SJSA1 (cell line): ENCODE results near the gene ITPR2. TPM values are rescaled to one million over a fixed set of nuclear protein-coding genes. Genes with fewer than 3 reads are reported as not detected.

Experiments
- DNase-seq, 2 experiments: peaks; one replicate each; pipeline ENCODE4 v3.0.0-alpha.2; 2015 to 2020; ENCODE audit warnings: low spot score in 2 of 2, low read depth in 1 of 2
- H3K27ac ChIP-seq: fragments of 250-450 bp; sonication (Bioruptor Pico); 2 replicates; pipeline ENCODE4 v1.5.1; 2020; ENCODE audit warnings: mild to moderate bottlenecking, moderate library complexity
- H3K27me3 ChIP-seq: fragments of 250-450 bp; sonication (Bioruptor Pico); replicated peaks from 2 replicates; pipeline ENCODE4 v1.5.1; 2020; ENCODE audit warnings: mild to moderate bottlenecking, moderate library complexity
- H3K36me3 ChIP-seq: fragments of 250-450 bp; sonication (Bioruptor Pico); 2 replicates; pipeline ENCODE4 v1.5.1; 2020; ENCODE audit warnings: mild to moderate bottlenecking
- H3K4me1 ChIP-seq: fragments of 250-450 bp; sonication (Bioruptor Pico); replicated peaks from 2 replicates; pipeline ENCODE4 v1.6.1; 2021; ENCODE audit warnings: mild to moderate bottlenecking
- H3K4me3 ChIP-seq: fragments of 250-450 bp; sonication (Bioruptor Pico); 2 replicates; pipeline ENCODE4 v1.5.1; 2020; ENCODE audit warnings: mild to moderate bottlenecking
- H3K9me3 ChIP-seq: fragments of 250-450 bp; sonication (Bioruptor Pico); replicated peaks from 2 replicates; pipeline ENCODE4 v1.5.1; 2020; ENCODE audit warnings: mild to moderate bottlenecking
- total RNA-seq: library from RNA; depleted of rRNA; stranded (reverse); fragments of >200 nt; shearing (Covaris generic); gene quantifications from 2 replicates; pipeline ENCODE4 v1.2.3, GENCODE V29; 2014

The ITPR2 gene
- total RNA-seq, 1 experiment from 2014 or later: 82.3 TPM

GRCh38 chr12:26636710-26637328, 196.2 kb downstream of the ITPR2 start:
- Histone ChIP-seq H3K9me3 (no peaks in the 10 kb centered on the region), H3K27ac (peak overlapping the region; percentile 51), H3K36me3 (peaks cover 16% of the 10 kb centered on the region), H3K4me1 (peaks cover 61% of the 10 kb centered on the region), H3K4me3 (no peak overlapping the region), H3K27me3 (no peaks in the 10 kb centered on the region)
- peak; percentile 73 for DNase-seq

- peak; percentile 58 to 84 for DNase-seq
- H3K27me3 ChIP-seq: no peaks in the 10 kb centered on the region
- peaks cover 12% of the 10 kb centered on the region for H3K36me3 ChIP-seq
- peak overlapping the region; percentile 93 for H3K27ac ChIP-seq
- no peaks in the 10 kb centered on the region for H3K9me3 ChIP-seq
- peaks cover 80% of the 10 kb centered on the region for H3K4me1 ChIP-seq
- H3K4me3 ChIP-seq: no peak overlapping the region
These were observed 199.3 kb downstream of the ITPR2 start for GRCh38 chr12:26633591-26634210.

GRCh38 chr12:26632756-26633155, 200.2 kb downstream of the ITPR2 start:
- peak; percentile 69 to 92 for DNase-seq
- peak overlapping the region; percentile 93 for H3K27ac ChIP-seq
- H3K4me3 ChIP-seq: no peak overlapping the region
- no peaks in the 10 kb centered on the region for H3K27me3 ChIP-seq
- H3K4me1 ChIP-seq: peaks cover 88% of the 10 kb centered on the region
- H3K9me3 ChIP-seq: no peaks in the 10 kb centered on the region
- peaks cover 16% of the 10 kb centered on the region for H3K36me3 ChIP-seq

DNA sequence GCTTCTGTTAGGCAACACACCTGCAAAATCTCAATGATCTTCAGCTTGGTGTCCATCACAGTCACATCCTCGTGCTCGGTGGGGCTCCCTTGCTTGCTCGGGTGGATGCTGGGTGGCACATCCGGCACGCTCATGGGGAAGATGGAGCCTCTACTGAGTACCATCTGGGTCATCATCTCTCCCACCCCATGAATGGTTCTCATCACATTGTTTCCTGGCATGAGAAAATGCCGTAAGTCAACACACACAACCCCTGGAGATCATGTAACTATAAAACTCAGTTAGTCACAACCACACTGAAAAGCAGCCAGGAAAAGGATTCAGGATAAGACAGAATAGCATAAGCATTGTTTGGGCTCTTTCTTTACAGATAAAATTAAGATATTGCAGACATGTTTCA, 201.1 kb downstream of the ITPR2 start:
- H3K4me3 ChIP-seq: peak overlapping the region; percentile 2; the same call in 1 of the 2 replicates
- H3K9me3 ChIP-seq: no peaks in the 10 kb centered on the region
- H3K36me3 ChIP-seq: peaks cover 25% of the 10 kb centered on the region
- H3K27me3 ChIP-seq: no peaks in the 10 kb centered on the region
- peak overlapping the region; percentile 93 for H3K27ac ChIP-seq
- peaks cover 83% of the 10 kb centered on the region for H3K4me1 ChIP-seq
- DNase-seq: peak; percentile 72 to 82

DNA sequence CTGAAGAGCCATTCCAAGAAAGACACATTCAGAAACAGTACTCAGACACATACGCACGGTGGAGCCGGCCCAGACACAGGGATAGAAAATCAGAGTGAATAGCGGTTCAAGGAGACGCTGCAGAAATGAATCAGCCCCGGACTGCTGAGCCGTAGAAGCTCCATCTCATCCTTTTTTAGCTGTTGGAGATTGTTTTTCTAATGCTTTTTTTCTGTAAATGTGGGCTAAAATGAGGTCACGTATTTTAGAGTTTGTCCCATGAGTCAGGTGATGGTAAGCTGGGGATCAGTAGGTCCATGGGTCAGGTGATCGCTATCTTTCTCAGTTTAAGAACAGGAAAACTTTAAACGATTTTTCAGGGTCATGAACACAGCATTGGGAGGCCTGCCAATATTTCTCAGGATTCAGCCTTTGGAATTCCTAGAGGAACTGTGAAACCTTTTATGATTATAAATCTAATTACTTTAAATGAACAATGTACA, 202.4 kb downstream of the ITPR2 start:
- peaks cover 70% of the 10 kb centered on the region for H3K4me1 ChIP-seq
- H3K4me3 ChIP-seq: peak overlapping the region; percentile 17
- H3K36me3 ChIP-seq: peaks cover 32% of the 10 kb centered on the region
- H3K27ac ChIP-seq: peak overlapping the region; percentile 93
- no peaks in the 10 kb centered on the region for H3K9me3 ChIP-seq
- peak; percentile 78 to 87 for DNase-seq
- H3K27me3 ChIP-seq: no peaks in the 10 kb centered on the region

DNA sequence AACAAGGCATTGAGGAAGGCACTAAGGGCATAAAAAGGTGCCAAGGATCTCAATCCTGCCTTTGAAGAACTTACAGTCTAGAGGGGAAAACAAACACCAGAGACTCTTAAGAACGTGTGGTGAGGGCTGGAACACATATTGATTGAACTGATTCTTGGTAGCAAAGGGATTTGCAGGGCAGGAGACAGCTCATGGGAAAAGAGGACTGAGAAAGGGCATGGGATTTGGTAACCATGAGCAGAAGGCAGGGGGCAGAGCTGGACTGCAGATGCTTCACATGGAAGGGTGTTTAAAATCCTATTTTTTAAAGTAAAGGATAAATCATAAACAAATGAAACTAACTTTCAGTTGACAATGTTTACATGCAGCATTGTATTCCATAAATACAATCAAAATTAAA, 203.1 kb downstream of the ITPR2 start:
- no peaks in the 10 kb centered on the region for H3K27me3 ChIP-seq
- H3K36me3 ChIP-seq: peaks cover 35% of the 10 kb centered on the region
- H3K27ac ChIP-seq: peak overlapping the region; percentile 93
- peak overlapping the region; percentile 17 for H3K4me3 ChIP-seq
- H3K4me1 ChIP-seq: peaks cover 65% of the 10 kb centered on the region
- no peaks in the 10 kb centered on the region for H3K9me3 ChIP-seq
- peak in 1 of 2 experiments; percentile 65 for DNase-seq

DNA sequence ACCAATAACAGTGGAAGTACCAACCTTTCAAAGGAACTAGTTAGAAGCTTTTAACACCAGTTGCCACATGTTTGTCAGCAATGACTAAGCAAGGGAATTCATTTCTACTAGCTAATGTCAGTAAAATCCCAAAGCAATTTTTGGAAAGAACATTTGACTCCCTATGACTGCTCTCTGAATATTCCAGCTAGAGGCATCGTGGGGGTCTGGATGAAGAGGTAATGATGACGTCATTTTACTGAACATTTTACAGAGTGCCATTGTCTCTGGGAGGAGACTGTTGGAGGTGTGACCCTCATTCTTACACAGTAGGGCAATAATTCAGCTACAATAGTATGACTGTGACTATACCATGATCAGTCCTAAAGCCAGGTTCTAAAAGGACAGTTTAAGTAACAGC, 204.8 kb downstream of the ITPR2 start:
- Histone ChIP-seq H3K4me1 (peaks cover 50% of the 10 kb centered on the region), H3K27ac (peak overlapping the region; percentile 23), H3K4me3 (no peak overlapping the region), H3K36me3 (peaks cover 43% of the 10 kb centered on the region), H3K9me3 (no peaks in the 10 kb centered on the region), H3K27me3 (no peaks in the 10 kb centered on the region)
- DNase-seq: no peak

- no peaks in the 10 kb centered on the region for H3K9me3 ChIP-seq
- H3K27me3 ChIP-seq: no peaks in the 10 kb centered on the region
- no peak overlapping the region for H3K27ac ChIP-seq
- H3K4me3 ChIP-seq: no peak overlapping the region
- no peak for DNase-seq
- peaks cover 45% of the 10 kb centered on the region for H3K36me3 ChIP-seq
- H3K4me1 ChIP-seq: peaks cover 41% of the 10 kb centered on the region
These were observed 205.7 kb downstream of the ITPR2 start for GRCh38 chr12:26627335-26627734.

GRCh38 chr12:26623136-26623535, 209.9 kb downstream of the ITPR2 start:
- H3K9me3 ChIP-seq: no peaks in the 10 kb centered on the region
- peaks cover 3% of the 10 kb centered on the region for H3K4me1 ChIP-seq
- no peak overlapping the region for H3K27ac ChIP-seq
- DNase-seq: no peak
- H3K27me3 ChIP-seq: no peaks in the 10 kb centered on the region
- H3K36me3 ChIP-seq: peaks cover 74% of the 10 kb centered on the region
- H3K4me3 ChIP-seq: no peak overlapping the region

DNA sequence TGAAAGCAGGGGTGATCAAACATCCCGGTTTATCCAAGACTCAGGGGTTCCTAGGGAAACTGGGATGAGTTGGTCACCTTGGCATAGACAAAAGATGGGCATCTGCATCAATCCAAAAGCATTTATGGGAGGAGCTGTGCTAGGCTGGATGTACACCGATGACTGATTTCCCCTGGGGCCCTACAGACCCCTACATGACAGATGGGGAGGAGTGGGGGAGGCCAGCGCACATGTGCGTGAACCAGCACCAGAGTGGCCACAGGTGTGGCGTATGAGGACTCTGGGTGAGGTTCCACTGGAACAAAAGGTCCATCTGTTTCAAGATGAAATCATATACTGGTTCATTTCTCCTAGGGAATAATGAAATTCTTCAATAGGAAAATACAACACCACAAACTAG, 210.4 kb downstream of the ITPR2 start:
- Histone ChIP-seq H3K36me3 (peaks cover 69% of the 10 kb centered on the region), H3K27me3 (no peaks in the 10 kb centered on the region), H3K27ac (no peak overlapping the region), H3K9me3 (no peaks in the 10 kb centered on the region), H3K4me1 (no peaks in the 10 kb centered on the region), H3K4me3 (no peak overlapping the region)
- no peak for DNase-seq

- H3K4me3 ChIP-seq: no peak overlapping the region
- DNase-seq: no peak
- no peaks in the 10 kb centered on the region for H3K4me1 ChIP-seq
- no peaks in the 10 kb centered on the region for H3K9me3 ChIP-seq
- H3K36me3 ChIP-seq: peaks cover 63% of the 10 kb centered on the region
- H3K27ac ChIP-seq: no peak overlapping the region
- H3K27me3 ChIP-seq: no peaks in the 10 kb centered on the region
These were observed 211.1 kb downstream of the ITPR2 start for GRCh38 chr12:26621932-26622331.

DNA sequence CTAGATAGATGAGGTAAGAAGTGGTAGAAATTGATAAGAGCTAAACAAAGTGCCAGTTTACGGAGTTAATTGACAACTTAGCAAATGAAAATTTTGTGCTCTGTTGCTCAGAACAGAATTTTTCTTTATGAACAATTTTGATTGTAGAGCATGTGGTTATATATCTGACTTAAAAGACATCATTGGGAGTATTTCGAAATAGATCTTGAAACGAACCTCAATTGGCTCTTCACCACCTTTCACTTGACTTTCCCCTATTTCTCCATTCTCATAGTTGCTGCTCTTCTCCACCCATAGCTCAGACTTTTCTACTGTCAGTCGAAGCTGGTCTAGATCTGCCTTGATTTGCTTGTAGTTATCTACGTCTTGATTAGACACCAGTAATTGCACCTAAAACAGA, 212.1 kb downstream of the ITPR2 start:
- H3K4me1 ChIP-seq: no peaks in the 10 kb centered on the region
- H3K4me3 ChIP-seq: no peak overlapping the region
- H3K9me3 ChIP-seq: no peaks in the 10 kb centered on the region
- no peaks in the 10 kb centered on the region for H3K27me3 ChIP-seq
- no peak overlapping the region for H3K27ac ChIP-seq
- DNase-seq: no peak
- H3K36me3 ChIP-seq: peaks cover 54% of the 10 kb centered on the region

DNA sequence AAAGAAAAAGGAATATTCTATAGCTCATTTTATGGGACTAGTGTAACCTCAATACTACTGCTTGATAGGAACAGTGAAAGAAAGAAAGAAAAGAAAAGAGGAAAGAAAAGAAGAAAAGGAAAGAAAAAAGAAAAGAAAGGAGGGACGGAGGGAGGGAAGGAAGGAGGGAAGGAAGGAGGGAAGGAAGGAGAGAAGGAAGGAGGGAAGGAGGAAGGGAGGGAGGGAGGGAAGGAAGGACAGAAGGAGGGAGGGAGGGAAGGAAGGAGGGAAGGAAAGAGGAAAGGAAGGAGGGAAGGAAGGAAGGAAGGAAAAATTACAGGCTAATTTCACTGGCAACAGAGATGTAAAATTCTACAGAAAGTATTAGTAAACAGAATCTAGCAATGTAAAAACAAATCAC, 215.5 kb downstream of the ITPR2 start:
- no peak overlapping the region for H3K4me3 ChIP-seq
- DNase-seq: no peak
- no peaks in the 10 kb centered on the region for H3K9me3 ChIP-seq
- H3K27me3 ChIP-seq: no peaks in the 10 kb centered on the region
- H3K27ac ChIP-seq: no peak overlapping the region
- no peaks in the 10 kb centered on the region for H3K4me1 ChIP-seq
- peaks cover 44% of the 10 kb centered on the region for H3K36me3 ChIP-seq

DNA sequence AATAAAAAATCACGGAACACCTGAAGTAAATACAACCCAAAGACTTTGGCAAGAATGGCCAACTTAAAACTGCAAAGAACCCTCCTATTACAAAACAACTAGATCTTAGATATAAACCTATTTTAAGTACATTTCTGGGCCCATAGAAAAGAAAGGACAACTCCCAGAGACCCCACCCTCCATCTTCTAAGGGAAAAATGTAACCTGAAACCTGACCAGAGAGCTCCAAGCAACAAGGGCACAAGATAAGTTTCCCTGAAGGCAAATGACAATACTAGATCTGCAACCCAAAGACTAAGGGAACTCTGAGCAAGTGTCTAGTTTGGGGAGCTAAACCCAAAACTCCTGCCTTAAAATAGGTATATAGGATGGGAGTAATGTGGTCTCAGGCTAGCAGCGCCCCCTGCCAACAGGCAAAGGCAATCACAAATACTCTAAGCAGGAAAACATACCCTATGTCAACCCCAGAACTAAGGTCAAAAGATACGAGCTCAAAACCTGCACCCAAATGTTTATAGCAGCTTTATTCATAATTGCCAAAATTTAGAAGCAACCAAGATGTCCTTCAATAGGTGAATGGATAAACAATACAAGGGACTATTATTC, 218.9 kb downstream of the ITPR2 start:
- Histone ChIP-seq H3K4me3 (no peak overlapping the region), H3K27me3 (no peaks in the 10 kb centered on the region), H3K9me3 (no peaks in the 10 kb centered on the region), H3K27ac (no peak overlapping the region), H3K4me1 (peaks cover 6% of the 10 kb centered on the region), H3K36me3 (peaks cover 15% of the 10 kb centered on the region)
- no peak for DNase-seq
